HEK293 (cell line): ENCODE measurements around the gene NT5C2.
"Not testable (repeated sequence)": the region's sequence is repeated elsewhere in the genome, so short reads cannot be mapped to it uniquely, and the experiment has no call there.

Experiments used
- CTCF ChIA-PET: fragments of 350-600 bp; formaldehyde crosslinking; extraction: SDS; loops from one replicate; lab custom pipeline; 2021; ENCODE audit warnings: antibody characterized with exemption; lab: Yijun Ruan, JAX
- POLR2A ChIA-PET: fragments of 300-600 bp; formaldehyde crosslinking; extraction: SDS; loops from one replicate; lab custom pipeline; 2020; ENCODE audit warnings: antibody characterized with exemption, inconsistent platforms; lab: Yijun Ruan, JAX
- H3K27ac ChIP-seq: fragments of 200-500 bp; sonication (Bioruptor generic); 2 replicates; pipeline ENCODE4 v1.5.1; 2014; ENCODE audit warnings: low read depth, low read length, control low read depth, inconsistent platforms; ENCODE audit errors: extremely low read depth
- H3K36me3 ChIP-seq, 2 experiments: fragments of 200-500 bp in 1 of 2; sonication (Bioruptor generic) in 1 of 2; 1 replicate in 1 of 2; 2 replicates in 1 of 2; pipeline ENCODE4 v1.5.1; 2014 to 2017; ENCODE audit warnings: inconsistent platforms in 2 of 2, low read length in 2 of 2; ENCODE audit not compliant: control insufficient read depth in 2 of 2, insufficient read depth in 1 of 2
- H3K4me1 ChIP-seq: fragments of 200-500 bp; sonication (Bioruptor generic); 2 replicates; pipeline ENCODE4 v1.5.1; 2014; ENCODE audit warnings: mild to moderate bottlenecking, low read length, inconsistent platforms; ENCODE audit not compliant: control insufficient read depth, insufficient read depth
- H3K4me3 ChIP-seq: 2 replicates; pipeline ENCODE4 v1.5.1; 2011; ENCODE audit warnings: low read depth, mild to moderate bottlenecking, control low read depth, low read length, moderate library complexity
- H3K9me3 ChIP-seq: fragments of 200-500 bp; sonication (Bioruptor generic); 2 replicates; pipeline ENCODE4 v1.5.1; 2014; ENCODE audit warnings: low read depth, low read length, inconsistent platforms; ENCODE audit not compliant: control insufficient read depth, insufficient read depth
- EGR2 ChIP-seq: fragments of 450-650 bp; formaldehyde crosslinking; IDR thresholded peaks from 2 replicates; pipeline ENCODE4 v1.5.1; 2016; ENCODE audit warnings: low read depth, missing biosample characterization, missing genetic modification characterization
- KLF17 ChIP-seq: fragments of 450-650 bp; formaldehyde crosslinking; IDR thresholded peaks from 2 replicates; pipeline ENCODE4 v1.5.1; 2016; ENCODE audit warnings: missing biosample characterization, missing genetic modification characterization
- PRDM1 ChIP-seq: fragments of 450-650 bp; formaldehyde crosslinking; IDR thresholded peaks from 2 replicates; pipeline ENCODE4; 2016; ENCODE audit warnings: missing biosample characterization, missing genetic modification characterization
- SALL2 ChIP-seq: fragments of 450-650 bp; formaldehyde crosslinking; IDR thresholded peaks from 2 replicates; pipeline ENCODE4 v1.5.0; 2017; ENCODE audit warnings: missing biosample characterization, mild to moderate bottlenecking, missing genetic modification characterization, borderline replicate concordance
- SCRT2 ChIP-seq: fragments of 450-650 bp; formaldehyde crosslinking; IDR thresholded peaks from 2 replicates; pipeline ENCODE4 v1.5.1; 2016; ENCODE audit warnings: missing biosample characterization, missing genetic modification characterization
- SP7 ChIP-seq: fragments of 450-650 bp; formaldehyde crosslinking; IDR thresholded peaks from 2 replicates; pipeline ENCODE4 v1.5.1; 2016; ENCODE audit warnings: missing biosample characterization, missing genetic modification characterization
- TCF7L2 ChIP-seq: IDR thresholded peaks from 2 replicates; pipeline ENCODE4 v1.6.1; 2011; ENCODE audit warnings: low read depth, mild to moderate bottlenecking, inconsistent platforms, low read length, moderate library complexity, borderline replicate concordance
- TRIM28 ChIP-seq: IDR thresholded peaks from 2 replicates; pipeline ENCODE4 v1.6.1; 2011; ENCODE audit warnings: low read length, control low read depth, borderline replicate concordance
- ZBTB21 ChIP-seq: fragments of 450-650 bp; formaldehyde crosslinking; IDR thresholded peaks from 2 replicates; pipeline ENCODE4 v1.5.1; 2017; ENCODE audit warnings: missing biosample characterization, missing genetic modification characterization
- ZFP3 ChIP-seq: fragments of 450-650 bp; formaldehyde crosslinking; IDR thresholded peaks from 2 replicates; pipeline ENCODE4 v1.5.1; 2016; ENCODE audit warnings: low read depth, missing biosample characterization, missing genetic modification characterization
- ZFP41 ChIP-seq: fragments of 450-650 bp; formaldehyde crosslinking; IDR thresholded peaks from 2 replicates; pipeline ENCODE4 v1.5.1; 2016; ENCODE audit warnings: missing biosample characterization, missing genetic modification characterization, borderline replicate concordance
- ZFP69B ChIP-seq: fragments of 450-650 bp; formaldehyde crosslinking; IDR thresholded peaks from 2 replicates; pipeline ENCODE4 v1.5.1; 2016; ENCODE audit warnings: missing biosample characterization, missing genetic modification characterization
- ZNF112 ChIP-seq: fragments of 450-650 bp; formaldehyde crosslinking; IDR thresholded peaks from 2 replicates; pipeline ENCODE4 v1.5.0; 2017; ENCODE audit warnings: missing biosample characterization, missing genetic modification characterization
- ZNF132 ChIP-seq: fragments of 450-650 bp; formaldehyde crosslinking; IDR thresholded peaks from 2 replicates; pipeline ENCODE4 v1.5.1; 2017; ENCODE audit warnings: missing biosample characterization, missing genetic modification characterization, borderline replicate concordance
- ZNF140 ChIP-seq: fragments of 450-650 bp; formaldehyde crosslinking; IDR thresholded peaks from 2 replicates; pipeline ENCODE4 v1.5.1; 2016; ENCODE audit warnings: missing biosample characterization, missing genetic modification characterization
- ZNF16 ChIP-seq: fragments of 450-650 bp; formaldehyde crosslinking; IDR thresholded peaks from 2 replicates; pipeline ENCODE4 v1.5.1; 2016; ENCODE audit warnings: low read depth, missing biosample characterization, missing genetic modification characterization
- ZNF174 ChIP-seq: fragments of 450-650 bp; formaldehyde crosslinking; IDR thresholded peaks from 2 replicates; pipeline ENCODE4 v1.5.0; 2017; ENCODE audit warnings: missing biosample characterization, mild to moderate bottlenecking, missing genetic modification characterization
- ZNF23 ChIP-seq: fragments of 450-650 bp; formaldehyde crosslinking; IDR thresholded peaks from 2 replicates; pipeline ENCODE4 v1.5.1; 2016; ENCODE audit warnings: missing biosample characterization, missing genetic modification characterization, borderline replicate concordance
- ZNF292 ChIP-seq: fragments of 450-650 bp; formaldehyde crosslinking; IDR thresholded peaks from 2 replicates; pipeline ENCODE4 v1.5.1; 2016; ENCODE audit warnings: low read depth, missing biosample characterization, missing genetic modification characterization, borderline replicate concordance
- ZNF335 ChIP-seq: fragments of 450-650 bp; formaldehyde crosslinking; conservative IDR thresholded peaks from 2 replicates; pipeline ENCODE4 v1.5.1; 2016; ENCODE audit warnings: missing biosample characterization, missing genetic modification characterization
- ZNF354C ChIP-seq: fragments of 450-650 bp; formaldehyde crosslinking; IDR thresholded peaks from 2 replicates; pipeline ENCODE4 v1.5.1; 2016; ENCODE audit warnings: missing biosample characterization, missing genetic modification characterization, low read depth, borderline replicate concordance
- ZNF37A ChIP-seq: fragments of 450-650 bp; IDR thresholded peaks from 2 replicates; pipeline ENCODE4 v1.5.1; 2018; ENCODE audit warnings: missing biosample characterization, missing genetic modification characterization
- ZNF529 ChIP-seq: fragments of 450-650 bp; formaldehyde crosslinking; IDR thresholded peaks from 2 replicates; pipeline ENCODE4 v1.5.1; 2017; ENCODE audit warnings: missing genetic modification characterization, missing biosample characterization; ENCODE audit not compliant: insufficient replicate concordance
- ZNF692 ChIP-seq: fragments of 450-650 bp; formaldehyde crosslinking; IDR thresholded peaks from 2 replicates; pipeline ENCODE4 v1.5.1; 2016; ENCODE audit warnings: missing biosample characterization, missing genetic modification characterization
- ZNF707 ChIP-seq: fragments of 450-650 bp; formaldehyde crosslinking; IDR thresholded peaks from 2 replicates; pipeline ENCODE4 v1.5.1; 2016; ENCODE audit warnings: missing biosample characterization, missing genetic modification characterization
- ZNF837 ChIP-seq: fragments of 450-650 bp; formaldehyde crosslinking; IDR thresholded peaks from 2 replicates; pipeline ENCODE4 v1.5.1; 2016; ENCODE audit warnings: missing biosample characterization, missing genetic modification characterization
- ZNF843 ChIP-seq: fragments of 450-650 bp; formaldehyde crosslinking; IDR thresholded peaks from 2 replicates; pipeline ENCODE4 v1.5.1; 2016; ENCODE audit warnings: missing biosample characterization, missing genetic modification characterization

Gene NT5C2

GRCh38 chr10:103067484-103067883, 125.6 kb downstream of the NT5C2 start:
- ChIA-PET CTCF (interaction anchor here (0.8 to 5.8 kb wide), 4 partner anchors 9 to 231 kb away, joined by 3 to 57 read pairs (median 18); partner anchors contain the start of genes CNNM2 and CYP17A1), POLR2A (no interaction called here)
- TF ChIP-seq PRDM1 (peak; percentile 67), TCF7L2 (no peak)
- peaks cover 0 to 13% of the 10 kb centered on the region in 2 experiments; a peak in 1 of 3 replicates for H3K36me3 ChIP-seq
- H3K4me1 ChIP-seq, result no peaks in the 10 kb centered on the region
- H3K27ac ChIP-seq, result no peak overlapping the region
- no peaks in the 10 kb centered on the region for H3K9me3 ChIP-seq
- H3K4me3 ChIP-seq, result no peak overlapping the region

- POLR2A ChIA-PET, H3K4me3 ChIP-seq, H3K9me3 ChIP-seq, H3K27ac ChIP-seq, H3K4me1 ChIP-seq: not testable (repeated sequence)
- CTCF ChIA-PET, result interaction anchor here (0.6 to 5.8 kb wide), 5 partner anchors 10 to 328 kb away, joined by 3 to 57 read pairs (median 3); partner anchors contain the start of genes CNNM2 and CYP17A1
- peaks cover 0 to 13% of the 10 kb centered on the region in 2 experiments; a peak in 1 of 3 replicates for H3K36me3 ChIP-seq
These were observed 126.0 kb downstream of the NT5C2 start for GRCh38 chr10:103067099-103067477.

GRCh38 chr10:103066141-103067098, 126.7 kb downstream of the NT5C2 start:
- no peaks in the 10 kb centered on the region for H3K4me1 ChIP-seq
- no peak for TF ChIP-seq SCRT2
- TF ChIP-seq ZNF335 (tag by site-specific recombination), result no peak
- TF ChIP-seq ZNF16, result no peak
- TF ChIP-seq ZFP69B, result no peak
- TF ChIP-seq ZNF292, result no peak
- no peak for TF ChIP-seq KLF17 (tag by site-specific recombination)
- no peak for TF ChIP-seq ZNF707 (tag by site-specific recombination)
- TF ChIP-seq ZNF843 (tag by site-specific recombination), result no peak
- no peak for TF ChIP-seq EGR2
- no peak for TF ChIP-seq ZNF23 (tag by site-specific recombination)
- no peak for TF ChIP-seq ZFP41 (tag by site-specific recombination)
- no peak for TF ChIP-seq SP7 (tag by site-specific recombination)
- no peak for TF ChIP-seq ZNF174 (tag by site-specific recombination)
- TF ChIP-seq ZNF354C (tag by site-specific recombination), result no peak
- TF ChIP-seq ZNF132 (tag by site-specific recombination), result no peak
- no peak overlapping the region for H3K27ac ChIP-seq
- H3K4me3 ChIP-seq, result no peak overlapping the region
- peaks cover 0 to 7% of the 10 kb centered on the region in 2 experiments; a peak in 1 of 3 replicates for H3K36me3 ChIP-seq
- ChIA-PET CTCF (interaction anchor here (0.6 to 5.8 kb wide), 6 partner anchors 11 to 328 kb away, joined by 3 to 57 read pairs (median 10); partner anchors contain the start of genes CNNM2 and CYP17A1), POLR2A (no interaction called here)
- no peaks in the 10 kb centered on the region for H3K9me3 ChIP-seq

GRCh38 chr10:103064956-103065355, 128.1 kb downstream of the NT5C2 start:
- ChIA-PET POLR2A (interaction anchor here (2.3 kb wide), 1 partner anchor 147 kb away, joined by 6 read pairs; the partner anchor contains the start of gene CNNM2), CTCF (interaction anchor here (0.7 to 2.7 kb wide), 5 partner anchors 11 to 227 kb away, joined by 3 to 18 read pairs (median 3); partner anchors contain the start of gene CNNM2)
- no peaks in the 10 kb centered on the region for H3K4me1 ChIP-seq
- H3K4me3 ChIP-seq, result no peak overlapping the region
- H3K27ac ChIP-seq, result no peak overlapping the region
- peaks cover 0 to 7% of the 10 kb centered on the region in 2 experiments; a peak in 2 of 3 replicates for H3K36me3 ChIP-seq
- no peaks in the 10 kb centered on the region for H3K9me3 ChIP-seq
- no peak for TF ChIP-seq ZNF112 (tag by site-specific recombination)
- no peak for TF ChIP-seq ZNF140 (tag by site-specific recombination)
- TF ChIP-seq TRIM28, result no peak
- TF ChIP-seq ZNF37A (tag by site-specific recombination), result no peak
- TF ChIP-seq ZNF692 (tag by site-specific recombination), result no peak
- no peak for TF ChIP-seq ZBTB21 (tag by site-specific recombination)
- TF ChIP-seq SALL2 (tag by site-specific recombination), result no peak
- TF ChIP-seq ZNF529, result no peak
- no peak for TF ChIP-seq ZNF354C (tag by site-specific recombination)
- no peak for TF ChIP-seq ZFP3 (tag by site-specific recombination)
- no peak for TF ChIP-seq ZNF837
